Measurements from ENCODE around the gene RPL18. TPM values are rescaled to one million over a fixed set of nuclear protein-coding genes. Genes with fewer than 3 reads are reported as not detected.
"Not testable (repeated sequence)": the region's sequence is repeated elsewhere in the genome, so short reads cannot be mapped to it uniquely, and the experiment has no call there.

Gene RPL18
- total RNA-seq, 1 experiment from 2014 or later: 1,736 TPM

DNA sequence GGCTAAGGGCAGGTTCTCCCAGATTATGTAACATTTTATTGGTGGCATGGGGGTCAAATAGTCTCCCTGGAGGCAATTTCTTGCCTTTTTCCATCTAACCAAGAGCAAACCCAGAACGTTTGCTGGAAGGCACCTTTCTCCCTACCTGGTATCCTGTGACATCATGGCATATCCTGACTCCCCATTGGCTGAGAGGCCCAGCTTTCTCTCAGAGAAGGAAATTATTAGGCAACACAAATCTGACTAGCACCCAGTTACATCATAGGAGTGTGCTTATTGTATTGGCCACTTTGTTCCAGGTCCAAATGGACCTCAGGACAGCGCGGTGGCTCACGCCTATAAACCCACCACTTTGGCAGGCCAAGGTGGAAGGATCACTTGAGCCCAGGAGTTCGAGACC, 40.8 kb upstream of the RPL18 start:
- BruUV-seq (replicated peaks): no TSS peak
- ChIA-PET CTCF (no interaction called here), POLR2A (interaction anchor here (0.6 to 0.7 kb wide), 2 partner anchors 12 to 18 kb away, joined by 3 read pairs; no protein-coding TSS in a partner anchor)
- Mint-ChIP-seq H3K4me3 (ENCODE audit: unreplicated experiment) (no peak overlapping the region), H3K27me3 (ENCODE audit: insufficient read depth, unreplicated experiment) (no peaks in the 10 kb centered on the region), H3K27ac (ENCODE audit: low read depth, unreplicated experiment) (no peak overlapping the region), H3K4me1 (ENCODE audit: insufficient read depth, unreplicated experiment) (peaks cover 18% of the 10 kb centered on the region), H3K9me3 (ENCODE audit: unreplicated experiment) (no peaks in the 10 kb centered on the region), H3K36me3 (ENCODE audit: insufficient read depth, unreplicated experiment) (no peaks in the 10 kb centered on the region)
- DNase-seq (ENCODE audit: unreplicated experiment): peak; percentile 65
- intact Hi-C loops (cut with micrococcal nuclease): no loop called here
- TF ChIP-seq, protein P1, sequence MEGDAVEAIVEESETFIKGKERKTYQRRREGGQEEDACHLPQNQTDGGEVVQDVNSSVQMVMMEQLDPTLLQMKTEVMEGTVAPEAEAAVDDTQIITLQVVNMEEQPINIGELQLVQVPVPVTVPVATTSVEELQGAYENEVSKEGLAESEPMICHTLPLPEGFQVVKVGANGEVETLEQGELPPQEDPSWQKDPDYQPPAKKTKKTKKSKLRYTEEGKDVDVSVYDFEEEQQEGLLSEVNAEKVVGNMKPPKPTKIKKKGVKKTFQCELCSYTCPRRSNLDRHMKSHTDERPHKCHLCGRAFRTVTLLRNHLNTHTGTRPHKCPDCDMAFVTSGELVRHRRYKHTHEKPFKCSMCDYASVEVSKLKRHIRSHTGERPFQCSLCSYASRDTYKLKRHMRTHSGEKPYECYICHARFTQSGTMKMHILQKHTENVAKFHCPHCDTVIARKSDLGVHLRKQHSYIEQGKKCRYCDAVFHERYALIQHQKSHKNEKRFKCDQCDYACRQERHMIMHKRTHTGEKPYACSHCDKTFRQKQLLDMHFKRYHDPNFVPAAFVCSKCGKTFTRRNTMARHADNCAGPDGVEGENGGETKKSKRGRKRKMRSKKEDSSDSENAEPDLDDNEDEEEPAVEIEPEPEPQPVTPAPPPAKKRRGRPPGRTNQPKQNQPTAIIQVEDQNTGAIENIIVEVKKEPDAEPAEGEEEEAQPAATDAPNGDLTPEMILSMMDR (IDR thresholded peaks at IDR 0.05; ENCODE audit: unreplicated experiment): no peak

- TF ChIP-seq, protein P1 (IDR thresholded peaks at IDR 0.05; ENCODE audit: unreplicated experiment): no peak
- no peak overlapping the region for H3K4me3 Mint-ChIP-seq (ENCODE audit: unreplicated experiment)
- peaks cover 23% of the 10 kb centered on the region for H3K4me1 Mint-ChIP-seq (ENCODE audit: insufficient read depth, unreplicated experiment)
- H3K36me3 Mint-ChIP-seq (ENCODE audit: insufficient read depth, unreplicated experiment): no peaks in the 10 kb centered on the region
- ChIA-PET POLR2A (interaction anchor here (0.6 kb wide), 1 partner anchor 112 kb away, joined by 3 read pairs; no protein-coding TSS in a partner anchor), CTCF (interaction anchor here (0.6 to 1.8 kb wide), 3 partner anchors 13 to 725 kb away, joined by 3 to 6 read pairs (median 4); partner anchors contain the start of gene CA11)
- no TSS peak for BruUV-seq (replicated peaks)
- no peak overlapping the region for H3K27ac Mint-ChIP-seq (ENCODE audit: low read depth, unreplicated experiment)
- no peak for DNase-seq (ENCODE audit: unreplicated experiment)
- no peaks in the 10 kb centered on the region for H3K9me3 Mint-ChIP-seq (ENCODE audit: unreplicated experiment)
- intact Hi-C loops (cut with micrococcal nuclease): no loop called here
- H3K27me3 Mint-ChIP-seq (ENCODE audit: insufficient read depth, unreplicated experiment): no peaks in the 10 kb centered on the region
Measured at GRCh38 chr19:48658483-48658882, 39.5 kb upstream of the RPL18 start.

- ChIA-PET CTCF (interaction anchor here (0.6 to 1.8 kb wide), 4 partner anchors 12 to 283 kb away, joined by 3 to 4 read pairs (median 4); partner anchors contain the start of gene CA11), POLR2A (interaction anchor here (0.6 to 1.6 kb wide), 7 partner anchors 9 to 214 kb away, joined by 3 to 6 read pairs (median 3); partner anchors contain the start of genes DBP, RPL18 and SPHK2)
- H3K36me3 Mint-ChIP-seq (ENCODE audit: insufficient read depth, unreplicated experiment); intact Hi-C loops (cut with micrococcal nuclease); H3K4me3 Mint-ChIP-seq (ENCODE audit: unreplicated experiment); BruUV-seq (replicated peaks); DNase-seq (ENCODE audit: unreplicated experiment); H3K27me3 Mint-ChIP-seq (ENCODE audit: insufficient read depth, unreplicated experiment); H3K27ac Mint-ChIP-seq (ENCODE audit: low read depth, unreplicated experiment); H3K9me3 Mint-ChIP-seq (ENCODE audit: unreplicated experiment): not testable (repeated sequence)
- peaks cover 23% of the 10 kb centered on the region for H3K4me1 Mint-ChIP-seq (ENCODE audit: insufficient read depth, unreplicated experiment)
Measured at GRCh38 chr19:48657828-48658227, 38.9 kb upstream of the RPL18 start.

- BruUV-seq (replicated peaks): no TSS peak
- H3K4me3 Mint-ChIP-seq (ENCODE audit: unreplicated experiment): no peak overlapping the region
- no peaks in the 10 kb centered on the region for H3K9me3 Mint-ChIP-seq (ENCODE audit: unreplicated experiment)
- peak; percentile 81 for DNase-seq (ENCODE audit: unreplicated experiment)
- CTCF ChIA-PET: interaction anchor here (0.6 to 1.8 kb wide), 4 partner anchors 11 to 284 kb away, joined by 3 to 4 read pairs (median 4); partner anchors contain the start of gene CA11
- H3K27ac Mint-ChIP-seq (ENCODE audit: low read depth, unreplicated experiment): peak overlapping the region; percentile 77
- peaks cover 23% of the 10 kb centered on the region for H3K4me1 Mint-ChIP-seq (ENCODE audit: insufficient read depth, unreplicated experiment)
- POLR2A ChIA-PET: interaction anchor here (0.6 to 1.6 kb wide), 7 partner anchors 8 to 215 kb away, joined by 3 to 6 read pairs (median 3); partner anchors contain the start of genes CA11, DBP, RPL18 and SPHK2
- no peaks in the 10 kb centered on the region for H3K36me3 Mint-ChIP-seq (ENCODE audit: insufficient read depth, unreplicated experiment)
- intact Hi-C loops (cut with micrococcal nuclease): no loop called here
- H3K27me3 Mint-ChIP-seq (ENCODE audit: insufficient read depth, unreplicated experiment): no peaks in the 10 kb centered on the region
- TF ChIP-seq, protein P1 (IDR thresholded peaks at IDR 0.05; ENCODE audit: unreplicated experiment): no peak
Measured at GRCh38 chr19:48656840-48657474, 38.0 kb upstream of the RPL18 start.
